Pulmonary artery endothelial cell (primary cell): ENCODE measurements around the gene DCAF4. TPM values are rescaled to one million over a fixed set of nuclear protein-coding genes. Genes with fewer than 3 reads are reported as not detected.
"Not testable (repeated sequence)": the region's sequence is repeated elsewhere in the genome, so short reads cannot be mapped to it uniquely, and the experiment has no call there.

Experiments
- DNase-seq: peaks from one replicate; pipeline ENCODE4 v3.0.0-alpha.2; 2011; ENCODE audit warnings: low read depth, low spot score
- total RNA-seq: library from RNA; depleted of rRNA; stranded (reverse); fragments of >200 nt; gene quantifications from 2 replicates; pipeline ENCODE4 v1.2.3, GENCODE V29; 2014

Gene DCAF4
- total RNA-seq, 1 donor from 2014 or later: 10.4 TPM

DNA sequence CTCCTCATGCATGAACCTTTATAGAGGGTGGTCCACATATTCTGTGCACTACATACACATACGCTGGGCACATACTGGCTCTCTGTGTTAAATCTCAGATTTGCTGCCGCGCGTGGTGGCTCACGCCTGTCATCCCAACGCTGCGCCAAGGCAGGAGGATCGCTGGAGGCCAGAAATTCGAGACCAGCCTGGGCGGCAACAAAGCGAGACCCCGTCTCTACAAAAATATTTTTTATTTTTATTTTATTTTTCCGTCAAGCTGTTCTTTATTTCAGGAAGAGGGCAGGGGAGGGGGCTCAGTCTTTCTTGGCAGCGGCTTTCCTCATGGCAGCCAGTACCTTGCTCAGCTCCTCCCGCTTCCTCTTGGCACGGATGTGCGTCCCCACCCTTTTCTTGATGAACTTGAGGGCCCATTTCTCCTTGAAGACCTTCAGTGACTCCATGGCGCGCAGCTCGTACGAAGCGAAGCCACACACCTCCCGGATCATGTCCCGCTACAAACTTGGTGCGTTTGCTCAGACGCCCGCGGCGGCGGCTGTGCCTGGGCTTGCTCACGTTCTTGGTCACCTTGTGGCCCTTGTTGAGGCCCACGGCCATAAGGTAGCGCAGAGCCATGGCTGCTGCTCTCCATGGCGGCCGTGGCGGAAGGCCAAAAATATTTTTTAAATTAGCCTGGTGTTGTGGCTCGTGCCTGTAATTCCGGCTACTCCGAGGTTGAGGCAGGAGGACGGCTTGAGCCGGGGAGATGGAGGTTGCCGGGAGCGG lies 3.2 kb downstream of the DCAF4 start:
- no peak for DNase-seq

GRCh38 chr14:72932893-72933292 lies 6.6 kb downstream of the DCAF4 start:
- DNase-seq: no peak

DNA sequence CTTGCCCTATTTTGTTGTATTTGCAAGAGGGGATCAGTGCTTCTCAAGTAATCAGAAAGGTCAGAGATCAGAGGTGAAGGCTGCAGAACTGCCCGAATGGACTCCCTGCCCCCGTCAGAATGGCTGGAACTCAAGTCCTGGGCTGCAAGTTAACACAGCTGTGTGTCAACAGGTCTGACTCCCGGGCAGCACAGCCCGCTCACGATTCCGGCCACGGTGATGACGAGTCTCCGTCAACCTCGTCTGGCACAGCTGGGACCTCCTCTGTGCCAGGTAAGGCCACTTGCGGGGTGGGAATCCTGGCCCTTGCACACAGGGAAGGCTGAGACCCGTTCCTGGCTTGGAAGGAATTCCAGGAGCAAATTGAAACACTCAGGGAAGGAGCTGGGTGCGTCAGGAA lies 13.4 kb downstream of the DCAF4 start:
- no peak for DNase-seq

DNA sequence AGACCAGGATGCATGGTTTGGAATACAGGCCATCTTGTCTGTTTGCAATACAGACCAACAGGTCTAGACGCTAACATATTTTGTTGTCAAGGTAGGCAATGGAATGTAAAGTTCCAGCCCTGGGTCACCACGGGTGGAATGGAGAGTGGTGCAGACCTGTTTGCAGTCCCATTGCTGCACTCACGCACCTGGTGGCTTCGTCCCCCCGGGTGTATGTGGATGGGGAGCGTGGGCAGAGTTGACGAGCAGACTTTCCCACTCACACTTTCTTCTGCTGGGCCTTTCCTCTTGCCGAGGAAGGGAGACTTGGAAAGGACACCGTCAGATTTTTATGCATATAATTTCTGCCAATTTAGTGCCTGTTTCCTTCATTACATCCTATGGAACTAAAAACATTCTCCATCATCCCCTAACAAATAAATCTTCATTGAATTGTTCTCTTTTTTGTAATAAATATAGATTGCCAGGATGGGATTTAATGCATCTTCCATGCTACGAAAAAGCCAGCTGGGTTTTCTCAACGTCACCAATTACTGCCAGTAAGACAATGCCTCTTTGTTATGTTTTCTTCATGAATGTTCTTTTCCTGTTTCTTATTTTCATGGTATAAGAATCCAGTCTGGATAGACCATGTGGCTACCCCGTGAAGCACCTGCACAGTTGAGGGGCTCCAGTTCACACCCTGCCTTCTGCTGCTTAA lies 15.2 kb downstream of the DCAF4 start:
- DNase-seq: no peak

DNA sequence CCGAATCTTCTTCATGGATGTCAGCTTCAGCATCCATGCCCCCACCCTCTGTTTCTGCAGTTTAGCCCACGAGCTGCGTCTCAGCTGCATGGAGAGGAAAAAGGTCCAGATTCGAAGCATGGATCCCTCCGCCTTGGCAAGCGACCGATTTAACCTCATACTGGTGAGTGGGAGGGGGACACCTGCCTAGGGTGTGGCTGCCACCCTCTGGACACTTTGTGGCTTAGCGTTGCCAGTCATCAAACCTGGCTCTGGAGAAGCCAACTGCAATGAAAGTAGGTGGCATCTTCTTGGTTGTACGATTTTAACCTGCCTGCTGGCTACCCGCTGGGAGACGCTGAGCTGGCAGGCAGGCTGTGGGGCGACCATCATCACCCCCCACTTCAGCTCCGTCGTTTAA lies 16.7 kb downstream of the DCAF4 start:
- DNase-seq: no peak

GRCh38 chr14:72943876-72944430 lies 17.7 kb downstream of the DCAF4 start:
- no peak for DNase-seq

GRCh38 chr14:72945356-72946027 lies 19.2 kb downstream of the DCAF4 start:
- no peak for DNase-seq

- DNase-seq: no peak
Observed at GRCh38 chr14:72946491-72946890, 20.2 kb downstream of the DCAF4 start.

DNA sequence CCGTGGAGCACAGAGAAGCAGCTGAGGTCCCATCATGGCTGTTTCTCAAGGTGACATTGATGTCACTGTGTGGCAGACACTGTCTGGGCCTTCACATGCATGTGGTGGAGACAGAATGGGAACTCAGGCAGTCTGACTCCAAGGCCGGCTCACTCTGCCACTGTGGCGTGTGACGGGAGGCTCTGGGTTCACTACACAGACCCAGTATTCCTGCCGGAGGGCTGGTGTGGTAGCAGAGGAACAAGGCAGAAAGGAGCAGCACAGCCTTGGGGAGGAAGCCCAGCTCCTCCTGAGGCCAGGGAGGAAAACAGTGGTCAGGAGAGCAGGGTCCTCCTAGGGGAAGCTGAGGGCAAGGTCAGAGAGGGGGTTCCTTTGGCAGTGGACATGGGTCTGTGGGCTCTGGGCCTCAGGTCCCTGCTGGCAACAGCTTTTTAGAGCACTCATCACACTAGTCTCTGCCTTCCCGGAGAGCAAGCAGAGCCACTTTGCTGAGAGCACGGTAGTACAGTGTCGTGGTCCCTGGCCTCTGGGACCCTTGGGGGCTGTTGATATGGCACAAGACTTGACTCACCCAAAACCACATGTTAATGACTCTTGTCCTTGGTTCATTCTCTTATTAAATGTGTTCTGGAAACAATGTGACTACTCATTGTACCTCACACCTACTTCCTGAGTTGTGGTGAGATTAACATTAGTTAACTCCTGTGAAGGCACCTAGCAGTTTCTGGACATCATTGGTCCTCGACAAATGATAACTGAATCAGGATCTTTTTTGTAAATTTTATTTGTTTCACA lies 21.3 kb downstream of the DCAF4 start:
- DNase-seq: no peak

DNA sequence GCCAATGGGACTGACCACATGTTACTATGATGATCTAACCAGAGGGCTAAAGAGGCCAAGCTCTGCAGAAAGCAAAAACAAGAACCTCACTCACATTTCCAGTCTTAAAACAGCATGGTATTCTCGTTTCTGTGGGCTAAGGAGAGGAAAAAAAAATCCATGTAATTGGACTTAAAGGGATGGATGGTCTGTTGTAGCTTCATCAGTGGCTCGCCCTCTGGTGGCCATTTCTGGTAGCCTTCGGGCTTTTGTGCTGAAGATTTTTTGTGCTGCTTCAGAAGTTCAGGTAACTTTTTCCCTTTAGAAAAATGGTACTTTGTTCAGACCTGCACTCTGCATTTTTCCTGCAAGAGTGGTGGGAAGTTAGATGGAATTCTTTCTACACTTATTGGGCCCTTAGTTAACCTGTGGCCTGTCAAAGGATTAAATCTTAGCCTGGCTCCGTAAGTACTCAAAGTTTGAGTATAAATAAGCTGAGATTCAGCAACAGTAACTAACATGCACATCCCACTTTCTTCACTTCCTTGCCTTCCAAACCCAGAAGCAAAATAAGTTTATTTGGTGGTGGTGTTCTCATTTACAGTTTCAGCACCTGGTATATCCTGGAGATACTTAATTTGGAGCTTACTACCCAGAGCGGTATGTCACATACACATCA lies 22.3 kb downstream of the DCAF4 start:
- DNase-seq: no peak

DNA sequence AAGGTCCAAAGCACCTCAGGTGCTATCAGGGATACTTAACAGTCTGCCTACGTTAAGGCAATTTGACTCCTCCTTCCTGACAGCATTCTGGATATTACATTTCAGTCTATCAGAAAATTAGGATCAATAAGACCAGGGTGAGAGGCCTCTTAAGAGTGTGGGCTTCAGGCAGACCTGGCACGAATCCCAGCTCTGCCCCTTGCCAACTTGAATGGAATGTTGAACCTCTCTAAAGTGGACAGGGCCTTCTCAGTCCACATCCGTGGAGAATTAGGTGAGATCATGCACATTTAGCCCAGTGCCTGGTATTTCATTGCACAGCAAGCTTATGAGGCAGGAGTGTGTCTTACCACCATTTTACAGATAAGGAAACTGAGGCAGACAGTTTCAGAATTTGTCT lies 25.9 kb downstream of the DCAF4 start:
- DNase-seq: no peak

GRCh38 chr14:72956741-72957140 lies 30.5 kb downstream of the DCAF4 start:
- not testable (repeated sequence) for DNase-seq

- DNase-seq: no peak
Observed at GRCh38 chr14:72957213-72957612, 30.9 kb downstream of the DCAF4 start.

DNA sequence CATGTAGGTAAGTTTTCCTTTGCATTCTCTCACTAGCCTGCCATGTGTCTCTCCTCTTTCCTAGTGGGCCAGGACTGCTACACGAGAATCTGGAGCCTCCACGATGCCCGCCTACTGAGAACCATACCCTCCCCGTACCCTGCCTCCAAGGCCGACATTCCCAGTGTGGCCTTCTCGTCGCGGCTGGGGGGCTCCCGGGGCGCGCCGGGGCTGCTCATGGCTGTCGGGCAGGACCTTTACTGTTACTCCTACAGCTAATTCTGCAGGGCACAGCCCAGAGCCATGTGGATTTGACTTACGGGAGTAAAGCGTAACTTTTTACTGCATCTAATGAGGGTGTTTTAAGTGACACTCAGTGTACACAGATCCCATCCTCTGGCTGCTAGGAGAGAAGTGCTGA lies 32.3 kb downstream of the DCAF4 start:
- DNase-seq: no peak

DNA sequence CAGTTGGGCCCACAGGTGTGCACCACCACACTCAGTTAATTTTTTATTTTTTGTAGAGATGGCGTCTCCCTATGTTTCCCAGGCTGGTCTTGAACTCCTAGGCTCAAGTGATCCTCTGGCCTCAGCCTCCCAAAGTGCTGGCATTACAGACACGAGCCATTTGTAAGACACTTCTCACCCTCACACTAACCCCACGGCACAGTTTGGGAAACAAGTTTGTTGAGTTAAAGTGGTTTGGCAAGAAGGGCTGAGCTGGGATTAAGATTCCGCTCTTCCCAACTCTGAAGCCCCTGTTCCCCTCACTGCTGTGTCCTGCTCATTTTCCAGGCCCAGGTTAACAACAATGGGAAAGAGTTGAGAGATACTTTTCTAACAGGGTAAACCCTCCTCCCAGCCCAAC lies 34.8 kb downstream of the DCAF4 start:
- DNase-seq: not testable (repeated sequence)

- DNase-seq: no peak
Observed at GRCh38 chr14:72961579-72962335, 35.5 kb downstream of the DCAF4 start.

- not testable (repeated sequence) for DNase-seq
Observed at GRCh38 chr14:72962336-72962754, 36.1 kb downstream of the DCAF4 start.

DNA sequence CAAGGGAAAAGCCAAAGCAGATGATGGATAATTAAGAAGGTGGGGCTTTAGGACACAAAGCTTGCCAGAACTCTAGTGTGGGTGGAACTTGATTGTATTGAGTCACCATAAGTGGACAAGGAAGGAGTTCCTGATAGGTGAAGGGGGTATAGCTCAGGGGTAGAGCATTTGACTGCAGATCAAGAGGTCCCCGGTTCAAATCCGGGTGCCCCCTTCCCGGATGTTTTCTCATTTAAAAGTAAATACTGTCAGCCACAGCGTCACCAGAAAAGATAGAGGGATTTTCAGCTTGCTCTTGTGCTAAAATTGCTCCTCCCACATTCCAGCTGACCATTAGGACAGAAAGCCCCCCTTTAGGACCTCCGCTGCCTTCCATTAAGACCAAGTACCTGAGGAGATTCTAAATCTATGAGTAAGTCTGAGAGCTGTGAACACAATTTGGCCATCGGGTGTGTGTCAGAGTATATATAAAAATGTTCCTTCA lies 36.6 kb downstream of the DCAF4 start:
- DNase-seq: no peak

DNA sequence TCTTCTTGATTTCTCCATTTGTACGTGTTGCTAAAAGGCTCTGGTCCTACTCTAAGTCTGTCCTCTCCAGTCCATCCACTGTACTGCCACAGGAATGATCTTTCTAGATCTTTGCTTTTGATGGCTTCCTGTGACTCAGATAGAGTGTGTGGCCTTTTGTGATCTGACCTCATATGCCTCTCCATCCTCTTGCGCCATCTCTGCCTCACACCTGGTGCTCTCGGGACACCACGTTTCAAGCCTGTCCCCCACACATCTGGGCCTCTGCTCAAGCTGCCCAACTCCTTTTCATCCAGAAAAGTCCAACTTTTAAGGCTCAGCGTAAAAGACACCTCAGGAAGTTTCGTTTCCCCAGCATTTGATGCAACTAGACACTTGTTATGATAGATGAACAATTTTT lies 39.0 kb downstream of the DCAF4 start:
- DNase-seq: no peak

DNA sequence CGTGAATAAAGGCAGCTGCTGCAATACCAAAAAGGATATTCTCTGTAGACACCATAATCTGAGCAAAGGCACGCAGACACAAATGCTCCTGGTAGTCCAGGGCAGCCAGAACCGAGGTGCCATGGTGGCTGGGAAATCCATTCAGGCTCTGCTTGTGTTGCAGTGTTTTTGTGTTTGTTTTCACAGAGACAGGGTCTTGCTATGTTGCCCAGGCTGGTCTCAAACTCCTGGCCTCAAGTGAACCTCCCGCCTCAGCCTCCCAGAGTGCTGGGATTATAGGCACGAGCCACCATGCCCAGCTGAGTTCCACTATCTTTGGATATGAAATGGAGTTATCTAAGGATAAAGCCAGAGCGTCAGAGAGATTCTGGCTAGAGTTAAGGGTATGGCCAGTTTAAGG lies 39.8 kb downstream of the DCAF4 start:
- no peak for DNase-seq
